GM18517 (cell line): ENCODE data around the gene BCAS3.
"Not testable (repeated sequence)": the region's sequence is repeated elsewhere in the genome, so short reads cannot be mapped to it uniquely, and the experiment has no call there.

Source experiments
- ATAC-seq: cut with Tn5 transposase; IDR thresholded peaks from one replicate; pipeline ENCODE4 v1.9.1; 2021; ENCODE audit warnings: mild to moderate bottlenecking, moderate library complexity; ENCODE audit not compliant: unreplicated experiment

The BCAS3 gene

GRCh38 chr17:60782742-60783141 is 105.1 kb downstream of the BCAS3 start:
- ATAC-seq, result no peak

DNA sequence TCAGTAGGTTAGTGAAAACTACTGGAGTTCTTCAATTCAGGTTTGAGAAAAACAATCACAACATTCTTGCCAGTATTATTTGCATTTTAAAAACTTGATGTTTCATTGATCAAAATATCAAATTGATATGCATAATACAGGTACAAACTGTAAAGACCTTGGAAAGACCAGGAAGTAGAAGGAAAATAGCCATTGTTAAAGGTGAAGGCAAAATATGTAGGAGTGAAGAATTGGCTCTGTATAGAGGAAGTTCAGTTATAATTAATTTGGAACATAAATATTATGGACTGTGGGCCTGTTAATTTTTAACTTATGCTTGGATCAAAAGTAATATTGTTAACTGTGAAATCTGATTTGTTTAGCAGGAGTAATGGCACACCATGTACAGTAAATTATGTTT is 112.6 kb downstream of the BCAS3 start:
- no peak for ATAC-seq

DNA sequence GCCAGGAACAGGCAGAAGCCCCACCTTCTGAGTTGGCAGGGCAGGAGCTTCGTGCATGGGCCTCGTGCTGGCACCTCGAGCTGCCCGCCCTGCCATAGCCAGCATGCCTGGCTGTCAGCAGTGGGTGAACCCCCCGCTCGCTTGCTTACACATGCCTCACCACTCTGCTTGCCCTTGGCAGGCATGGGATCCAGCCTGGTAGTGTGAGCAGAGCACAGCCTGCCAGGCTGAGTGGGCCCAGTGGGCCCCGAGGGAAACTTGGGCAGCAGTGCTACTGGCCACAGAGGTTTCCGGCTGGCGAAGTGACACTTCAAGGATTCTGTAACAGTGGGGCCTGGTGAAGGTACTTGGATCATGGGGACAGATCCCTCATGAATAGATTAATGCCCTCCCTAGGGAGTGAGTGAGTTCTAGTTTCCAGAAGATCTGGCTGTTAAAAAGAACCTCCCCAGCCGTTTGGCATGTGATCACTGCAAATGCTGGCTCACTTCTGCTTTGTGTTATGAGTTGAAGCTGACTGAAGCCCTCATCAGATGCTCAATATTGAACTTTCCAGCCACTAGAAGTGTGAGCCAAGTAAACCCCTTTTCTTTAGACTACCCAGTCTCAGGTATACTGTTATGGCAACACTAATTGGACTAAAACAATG is 114.7 kb downstream of the BCAS3 start:
- ATAC-seq, result no peak

DNA sequence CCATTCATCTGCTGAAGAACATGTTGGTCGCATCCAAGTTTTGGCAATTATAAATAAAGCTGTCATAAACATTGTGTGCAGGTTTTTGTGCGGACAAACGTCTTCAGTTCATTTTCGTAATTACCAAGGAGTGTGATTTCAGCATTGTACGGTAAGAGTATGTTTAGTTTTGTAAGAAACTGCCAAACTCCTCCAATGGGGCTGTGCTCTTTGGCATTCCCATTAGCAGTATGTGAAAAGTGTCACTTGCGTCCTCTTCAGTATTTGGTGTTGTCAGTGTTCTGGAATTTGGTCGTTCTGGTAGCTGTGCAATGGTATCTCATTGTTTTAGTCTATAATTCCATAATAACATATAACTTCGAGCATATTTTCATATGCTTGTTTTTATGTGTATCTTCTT is 120.9 kb downstream of the BCAS3 start:
- no peak for ATAC-seq

GRCh38 chr17:60802377-60802776 is 124.7 kb downstream of the BCAS3 start:
- ATAC-seq, result no peak

- ATAC-seq, result no peak
Measured at GRCh38 chr17:60803059-60803458, 125.4 kb downstream of the BCAS3 start.

DNA sequence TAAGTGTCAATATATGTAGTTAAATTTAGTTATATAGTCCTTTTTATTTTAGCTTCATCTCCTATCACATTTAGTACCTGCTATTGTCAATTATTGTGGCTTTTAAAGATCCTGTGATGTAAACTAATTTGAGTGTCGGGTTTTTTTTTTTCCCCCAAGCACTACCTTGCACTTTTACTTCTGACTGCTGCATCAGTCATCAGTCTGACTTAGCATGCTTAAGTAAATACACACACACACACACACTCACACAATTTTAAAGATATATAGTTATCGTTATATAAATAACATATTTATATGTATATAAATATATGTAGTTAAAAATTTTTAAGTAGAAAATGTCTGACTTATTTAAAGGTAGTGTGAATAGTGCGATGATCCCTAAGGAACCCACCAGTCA is 127.2 kb downstream of the BCAS3 start:
- ATAC-seq, result no peak

- ATAC-seq, result no peak
Measured at GRCh38 chr17:60809421-60809820, 131.8 kb downstream of the BCAS3 start.

DNA sequence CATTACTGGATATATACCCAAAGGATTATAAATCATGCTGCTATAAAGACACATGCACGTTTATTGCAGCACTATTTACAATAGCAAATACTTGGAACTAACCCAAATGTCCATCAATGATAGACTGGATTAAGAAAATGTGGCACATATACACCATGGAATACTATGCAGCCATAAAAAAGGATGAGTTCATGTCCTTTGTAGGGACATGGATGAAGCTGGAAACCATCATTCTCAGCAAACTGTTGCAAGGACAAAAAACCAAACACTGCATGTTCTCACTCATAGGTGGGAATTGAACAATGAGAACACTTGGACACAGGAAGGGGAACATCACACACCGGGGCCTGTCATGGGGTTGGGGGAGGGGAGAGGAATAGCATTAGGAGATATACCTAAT is 137.3 kb downstream of the BCAS3 start:
- ATAC-seq, result not testable (repeated sequence)

- no peak for ATAC-seq
Measured at GRCh38 chr17:60817192-60817591, 139.5 kb downstream of the BCAS3 start.

DNA sequence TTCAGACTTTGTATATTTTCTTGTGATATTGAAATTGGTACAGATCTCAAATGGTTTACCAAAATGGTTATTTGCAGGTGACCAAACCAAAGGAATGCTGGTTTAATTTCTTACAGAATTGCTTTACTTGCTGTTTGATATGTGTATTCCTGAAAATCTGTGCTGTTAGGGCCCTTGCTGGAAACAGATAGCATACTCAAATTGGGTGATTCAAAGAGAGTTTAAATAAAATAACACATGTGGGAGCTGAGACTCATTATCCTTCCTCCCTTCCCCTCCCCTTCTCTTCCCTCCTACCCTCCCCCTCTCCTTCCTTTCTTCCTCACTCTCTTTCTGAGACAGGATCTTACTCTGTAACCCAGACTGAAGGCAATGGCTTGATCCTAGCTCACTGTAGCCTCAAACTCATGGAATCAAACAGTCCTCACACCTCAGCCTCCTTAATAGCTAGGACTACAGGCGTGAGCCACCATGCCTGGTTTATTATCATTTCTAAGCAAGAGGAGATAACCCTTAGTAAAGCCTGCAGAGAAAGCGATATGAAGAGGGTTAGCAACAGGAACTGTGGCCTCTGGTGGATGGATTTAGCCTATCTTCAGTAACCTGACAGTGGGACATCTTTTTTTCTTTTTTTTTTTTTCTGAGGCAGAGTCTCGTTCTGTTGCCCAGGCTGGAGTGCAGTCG is 141.9 kb downstream of the BCAS3 start:
- no peak for ATAC-seq

- no peak for ATAC-seq
Measured at GRCh38 chr17:60823515-60823914, 145.9 kb downstream of the BCAS3 start.

- no peak for ATAC-seq
Measured at GRCh38 chr17:60825351-60825750, 147.7 kb downstream of the BCAS3 start.

DNA sequence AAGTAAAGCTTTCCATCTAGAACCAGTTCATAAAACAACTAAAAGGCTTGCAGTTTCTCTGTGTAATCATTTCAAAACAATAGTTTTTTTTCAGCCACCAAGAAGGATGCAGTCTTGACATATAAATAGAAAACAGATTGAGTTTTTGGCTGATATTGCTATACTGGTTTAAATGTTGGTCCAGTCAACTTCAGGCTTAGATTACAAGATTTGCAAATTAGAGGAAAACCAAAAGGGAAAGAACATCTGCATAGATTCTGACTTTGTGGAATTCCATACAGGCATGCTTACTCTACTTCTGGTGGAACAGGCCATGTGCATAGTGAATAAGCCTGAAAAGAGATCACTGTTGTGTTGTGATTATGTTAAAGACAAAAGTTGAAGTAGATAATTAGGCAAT is 150.3 kb downstream of the BCAS3 start:
- ATAC-seq, result no peak

- no peak for ATAC-seq
Measured at GRCh38 chr17:60832151-60832585, 154.5 kb downstream of the BCAS3 start.

DNA sequence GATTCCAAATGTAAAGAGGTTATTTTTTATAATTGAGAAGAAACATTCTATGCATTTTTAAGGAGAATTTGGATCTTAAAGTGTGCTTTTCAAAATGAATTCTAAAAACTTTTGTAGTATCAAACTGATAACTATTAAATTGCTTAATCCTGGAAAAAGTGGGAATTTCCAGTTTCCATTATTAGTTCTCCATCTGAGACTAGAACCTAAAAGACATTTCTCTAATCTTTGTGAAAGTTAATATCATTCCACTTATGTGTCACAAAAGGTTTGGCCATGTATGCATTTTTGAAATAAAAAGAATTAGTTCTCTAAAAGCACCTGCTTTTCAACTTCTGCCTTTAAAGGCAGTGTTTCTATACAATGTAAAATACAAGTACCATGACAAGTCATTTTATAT is 155.0 kb downstream of the BCAS3 start:
- no peak for ATAC-seq

DNA sequence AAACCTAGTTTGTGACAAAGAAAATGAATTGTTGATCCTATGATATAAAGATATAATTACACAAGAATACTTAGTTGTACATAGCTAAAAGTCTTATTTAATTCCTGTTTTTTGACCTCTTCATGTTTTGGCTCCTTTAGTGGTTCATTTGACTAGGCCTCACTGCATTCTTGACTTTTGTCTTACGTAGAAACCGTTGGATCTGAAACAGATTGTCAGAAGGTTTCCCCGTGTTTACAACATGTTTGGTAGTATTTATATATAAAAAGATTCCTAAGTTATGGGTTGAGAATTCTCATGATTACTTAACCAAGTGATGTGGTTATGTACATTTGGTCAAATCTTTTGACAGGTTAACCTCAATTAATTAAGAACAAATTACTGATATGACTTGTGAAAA is 162.8 kb downstream of the BCAS3 start:
- no peak for ATAC-seq

DNA sequence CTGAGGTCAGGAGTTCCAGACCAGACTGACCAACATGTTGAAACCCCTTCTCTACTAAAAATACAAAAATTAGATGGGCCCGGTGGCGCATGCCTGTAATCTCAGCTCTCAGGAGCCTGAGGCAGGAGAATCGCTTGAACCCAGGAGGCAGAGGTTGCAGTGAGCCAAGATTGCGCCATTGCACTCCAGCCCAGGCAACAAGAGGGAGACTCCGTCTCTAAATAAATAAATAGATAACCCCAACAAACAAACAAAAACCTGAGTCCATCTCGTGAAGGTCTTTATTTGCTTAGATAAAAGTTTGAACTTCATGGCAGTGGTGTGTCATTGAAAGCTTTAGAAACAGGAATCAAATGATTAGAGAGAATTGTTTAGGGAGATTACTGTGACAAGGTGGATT is 167.4 kb downstream of the BCAS3 start:
- no peak for ATAC-seq

DNA sequence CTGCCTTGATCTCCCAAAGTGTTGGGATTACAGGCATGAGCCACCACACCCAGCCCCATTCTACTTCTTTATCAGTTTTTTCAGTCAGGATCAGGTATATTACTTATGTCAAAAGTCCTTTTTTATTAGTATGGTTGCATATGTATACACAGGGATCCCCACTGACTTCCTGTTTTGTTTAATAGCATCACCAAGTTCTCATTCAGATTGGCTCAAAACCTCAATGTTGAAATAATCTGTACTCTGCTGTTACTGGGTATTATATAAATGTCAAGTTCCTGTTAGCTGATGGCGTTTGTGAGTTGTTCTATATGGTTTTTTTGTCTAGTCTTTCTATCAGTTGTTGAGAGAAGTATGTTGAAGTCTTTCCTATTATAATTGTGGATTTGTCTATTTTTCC is 168.5 kb downstream of the BCAS3 start:
- ATAC-seq, result no peak

- ATAC-seq, result no peak
Measured at GRCh38 chr17:60851181-60851580, 173.5 kb downstream of the BCAS3 start.

GRCh38 chr17:60857556-60858080 is 180.0 kb downstream of the BCAS3 start:
- ATAC-seq, result no peak

DNA sequence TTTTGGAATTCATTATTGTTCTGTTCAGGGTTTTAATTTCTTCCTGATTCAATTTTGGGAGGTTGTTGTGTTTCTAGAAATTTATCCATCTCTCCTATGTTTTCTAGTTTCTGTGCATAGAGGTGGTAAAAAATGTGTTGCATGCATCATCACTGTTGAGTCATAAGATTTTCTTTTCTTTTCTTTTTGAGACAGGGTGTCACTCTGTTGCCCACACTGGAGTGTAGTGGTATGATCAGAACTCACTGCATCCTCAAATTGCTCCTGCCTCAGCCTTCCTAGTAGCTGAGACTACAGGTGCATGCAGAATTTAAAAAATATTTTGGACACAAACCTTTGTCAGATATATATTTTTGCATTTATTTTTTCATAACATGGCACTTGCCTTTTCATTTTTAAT is 184.8 kb downstream of the BCAS3 start:
- ATAC-seq, result no peak
